ENCODE results near the gene RNASEH2C.

- TF ChIP-seq CTCF (IDR thresholded peaks at IDR 0.05 in 4 of 5, conservative IDR thresholded peaks at IDR 0.05 in 1 of 5) (no peak), POLR2A (IDR thresholded peaks at IDR 0.05) (no peak)
Observed at GRCh38 chr11:65766535-65766934, 45.9 kb upstream of the RNASEH2C start.

Measured in gastrocnemius medialis (tissue), 4 donors.